H1 (cell line): Measurements from ENCODE around the gene TMTC2. TPM values are rescaled to one million over a fixed set of nuclear protein-coding genes. Genes with fewer than 3 reads are reported as not detected.

ENCODE experiments used
- CTCF ChIA-PET: fragments of 300-600 bp; sonication (Branson Sonifier 250); formaldehyde crosslinking; loops from one replicate; lab custom pipeline; 2021; ENCODE audit not compliant: partially characterized antibody; lab: Charles Lee
- POLR2A ChIA-PET: fragments of 300-600 bp; sonication (Branson Sonifier 250); formaldehyde crosslinking; loops from one replicate; lab custom pipeline; 2021; ENCODE audit warnings: inconsistent platforms; ENCODE audit not compliant: partially characterized antibody; lab: Charles Lee
- DNase-seq, 2 experiments: peaks; one replicate each; pipeline versions ENCODE4 v3.0.0 to v3.0.0-alpha.2; 2010 to 2022; ENCODE audit warnings: low spot score in 2 of 2, low read depth in 1 of 2, mixed read lengths in 1 of 2
- FAIRE-seq: peaks from 2 replicates; lab custom pipeline; 2011; peaks lifted over from hg19 to GRCh38; lab: Jason Lieb, UNC
- H2AFZ ChIP-seq: 2 replicates; pipeline ENCODE4 v1.8.1; 2012; ENCODE audit warnings: low read length, inconsistent platforms
- H2AK5ac ChIP-seq: 2 replicates; pipeline ENCODE4 v1.6.1; 2013; ENCODE audit warnings: low read depth, low read length
- H2BK120ac ChIP-seq: replicated peaks from 2 replicates; pipeline ENCODE3; 2013; ENCODE audit warnings: low read depth, low read length, inconsistent platforms
- H2BK12ac ChIP-seq: 2 replicates; pipeline ENCODE4 v1.6.1; 2013; ENCODE audit warnings: low read depth, low read length
- H2BK15ac ChIP-seq: 2 replicates; pipeline ENCODE4 v1.6.1; 2013; ENCODE audit warnings: low read length
- H2BK20ac ChIP-seq: 2 replicates; pipeline ENCODE4 v1.6.1; 2013; ENCODE audit warnings: low read length
- H2BK5ac ChIP-seq: 2 replicates; pipeline ENCODE4 v1.6.1; 2013; ENCODE audit warnings: low read depth, low read length
- H3K14ac ChIP-seq: 2 replicates; pipeline ENCODE4 v1.6.1; 2013; ENCODE audit warnings: inconsistent platforms; ENCODE audit not compliant: insufficient read length
- H3K18ac ChIP-seq: 2 replicates; pipeline ENCODE4 v1.6.1; 2013; ENCODE audit warnings: low read length; ENCODE audit errors: extremely low read depth
- H3K23ac ChIP-seq: 2 replicates; pipeline ENCODE4 v1.6.1; 2013; ENCODE audit warnings: inconsistent platforms; ENCODE audit not compliant: insufficient read length
- H3K23me2 ChIP-seq: 2 replicates; pipeline ENCODE4 v1.6.1; 2013; ENCODE audit warnings: low read depth, low read length
- H3K27ac ChIP-seq: 2 replicates; pipeline ENCODE4 v1.6.1; 2011; ENCODE audit warnings: low read depth, low read length, inconsistent platforms
- H3K27me3 ChIP-seq, 4 experiments: replicated peaks in 1 of 4; 1 replicate in 1 of 4; 2 replicates in 3 of 4; pipeline versions ENCODE4 v1.6.1 to v1.8.1; 2011 to 2013; ENCODE audit warnings: low read length in 3 of 4, mild to moderate bottlenecking in 3 of 4, inconsistent platforms in 2 of 4, mixed read lengths in 2 of 4, moderate library complexity in 1 of 4; ENCODE audit not compliant: control insufficient read depth in 3 of 4, insufficient read depth in 3 of 4; ENCODE audit errors: extremely low read depth in 1 of 4
- H3K36me3 ChIP-seq, 4 experiments: 2 replicates each; pipeline versions ENCODE4 v1.6.1 to v1.8.1; 2011 to 2013; ENCODE audit warnings: mild to moderate bottlenecking in 4 of 4, low read length in 3 of 4, moderate library complexity in 2 of 4, control low read depth in 1 of 4, inconsistent platforms in 1 of 4; ENCODE audit not compliant: insufficient read depth in 4 of 4, control insufficient read depth in 2 of 4
- H3K4ac ChIP-seq: replicated peaks from 2 replicates; pipeline ENCODE3; 2013; ENCODE audit warnings: low read length, low read depth, mixed read lengths, inconsistent platforms; ENCODE audit not compliant: insufficient read length
- H3K4me1 ChIP-seq, 4 experiments: replicated peaks in 1 of 4; 1 replicate in 1 of 4; 2 replicates in 3 of 4; pipeline versions ENCODE4 v1.6.1 to v1.8.1; 2011 to 2013; ENCODE audit warnings: low read length in 3 of 4, inconsistent platforms in 2 of 4, mixed read lengths in 1 of 4; ENCODE audit not compliant: insufficient read depth in 4 of 4, control insufficient read depth in 3 of 4
- H3K4me2 ChIP-seq, 2 experiments: 2 replicates each; pipeline versions ENCODE4 v1.6.1 to v1.8.1; 2011 to 2013; ENCODE audit warnings: low read depth in 2 of 2, low read length in 2 of 2, control low read depth in 1 of 2, inconsistent platforms in 1 of 2, mild to moderate bottlenecking in 1 of 2; ENCODE audit not compliant: insufficient read depth in 1 of 2
- H3K4me3 ChIP-seq, 4 experiments: fragments of 200-600, 300-600 bp in 1 of 4; sonication (generic), shearing (Covaris generic), sonication (Bioruptor Twin) in 1 of 4; 2 replicates each; pipeline versions ENCODE4 v1.5.1 to v1.8.1; 2011 to 2016; ENCODE audit warnings: low read length in 4 of 4, low read depth in 3 of 4, control low read depth in 2 of 4, inconsistent platforms in 2 of 4, mild to moderate bottlenecking in 2 of 4, mixed read lengths in 1 of 4, moderate library complexity in 1 of 4; ENCODE audit not compliant: insufficient read depth in 2 of 4; ENCODE audit errors: extremely low read depth in 1 of 4
- H3K56ac ChIP-seq: replicated peaks from 2 replicates; pipeline ENCODE3; 2013; ENCODE audit warnings: low read depth, mild to moderate bottlenecking, mixed read lengths, low read length, inconsistent platforms; ENCODE audit not compliant: insufficient read length
- H3K79me1 ChIP-seq: 2 replicates; pipeline ENCODE4 v1.6.1; 2013; ENCODE audit warnings: low read depth, low read length, control low read depth
- H3K79me2 ChIP-seq, 2 experiments: 2 replicates each; pipeline versions ENCODE4 v1.6.1 to v1.8.1; 2012 to 2013; ENCODE audit warnings: low read length in 2 of 2, mild to moderate bottlenecking in 2 of 2, inconsistent platforms in 1 of 2; ENCODE audit not compliant: insufficient read depth in 2 of 2, control insufficient read depth in 1 of 2
- H3K9ac ChIP-seq, 4 experiments: replicated peaks in 1 of 4; 1 replicate in 1 of 4; 2 replicates in 3 of 4; pipeline versions ENCODE4 v1.6.1 to v1.8.1; 2011 to 2013; ENCODE audit warnings: low read depth in 3 of 4, low read length in 3 of 4, control low read depth in 2 of 4, mild to moderate bottlenecking in 2 of 4, moderate library complexity in 2 of 4, inconsistent platforms in 1 of 4; ENCODE audit errors: extremely low read depth in 1 of 4
- H3K9me3 ChIP-seq, 2 experiments: 2 replicates each; pipeline versions ENCODE4 v1.6.1 to v1.8.1; 2012 to 2013; ENCODE audit warnings: mild to moderate bottlenecking in 2 of 2, moderate library complexity in 2 of 2, control low read depth in 1 of 2, inconsistent platforms in 1 of 2, low read depth in 1 of 2, low read length in 1 of 2, mixed read lengths in 1 of 2; ENCODE audit not compliant: insufficient read depth in 2 of 2
- H4K20me1 ChIP-seq, 2 experiments: replicated peaks in 1 of 2; 2 replicates each; pipeline versions ENCODE3 to v1.8.1; 2011 to 2013; ENCODE audit warnings: inconsistent platforms in 2 of 2, low read length in 2 of 2, mild to moderate bottlenecking in 1 of 2; ENCODE audit not compliant: insufficient read depth in 2 of 2, control insufficient read depth in 1 of 2
- H4K5ac ChIP-seq: 2 replicates; pipeline ENCODE4 v1.6.1; 2013; ENCODE audit warnings: low read length, low read depth, mixed read lengths, inconsistent platforms; ENCODE audit not compliant: insufficient read length
- H4K8ac ChIP-seq: 2 replicates; pipeline ENCODE4 v1.8.0; 2013; ENCODE audit warnings: mild to moderate bottlenecking, moderate library complexity, low read length, inconsistent platforms; ENCODE audit not compliant: insufficient read depth; ENCODE audit errors: extremely low read depth
- H4K91ac ChIP-seq: replicated peaks from 2 replicates; pipeline ENCODE3; 2013; ENCODE audit warnings: low read length, mixed read lengths, inconsistent platforms; ENCODE audit not compliant: insufficient read length
- ATF2 ChIP-seq: IDR thresholded peaks from 2 replicates; pipeline ENCODE4 v1.6.1; 2012; ENCODE audit warnings: low read length, inconsistent platforms
- ATF3 ChIP-seq: IDR thresholded peaks from 2 replicates; pipeline ENCODE4 v1.6.1; 2011; ENCODE audit warnings: low read depth, mild to moderate bottlenecking, low read length; ENCODE audit not compliant: insufficient read depth
- CEBPB ChIP-seq: IDR thresholded peaks from 2 replicates; pipeline ENCODE4 v1.6.1; 2012; ENCODE audit warnings: low read depth, low read length
- MAFK ChIP-seq: IDR thresholded peaks from 2 replicates; pipeline ENCODE4 v1.6.1; 2012; ENCODE audit warnings: low read depth, mild to moderate bottlenecking, improper control_type of control experiment, low read length
- POU5F1 ChIP-seq: IDR thresholded peaks from 2 replicates; pipeline ENCODE4 v1.6.1; 2011; ENCODE audit warnings: low read depth, mild to moderate bottlenecking, low read length, moderate library complexity
- SP2 ChIP-seq: IDR thresholded peaks from 2 replicates; pipeline ENCODE4 v1.6.1; 2012; ENCODE audit warnings: mild to moderate bottlenecking, low read length, inconsistent platforms
- SRF ChIP-seq: IDR thresholded peaks from 2 replicates; pipeline ENCODE4 v1.6.1; 2011; ENCODE audit warnings: mild to moderate bottlenecking, low read depth, low read length, moderate library complexity
- WGBS, 2 experiments: shearing (Covaris generic) in 1 of 2; methylation state at CpG; one replicate each; pipeline versions ENCODE4 v1.1.6 to v1.1.7; 2013 to 2015; ENCODE audit warnings: low lambda C conversion rate in 2 of 2, mixed read lengths in 2 of 2, inconsistent platforms in 1 of 2, low coverage in 1 of 2, missing lambda C conversion rate in 1 of 2; ENCODE audit not compliant: insufficient replicate concordance in 2 of 2, insufficient coverage in 1 of 2, insufficient read length in 1 of 2; ENCODE audit errors: extremely low coverage in 1 of 2, missing lambda C conversion rate in 1 of 2; 5-methylcytosine and 5-hydroxymethylcytosine counted together
- polyA plus RNA-seq, 7 experiments: library from polyadenylated mRNA; depleted of rRNA in 3 of 7; stranded (reverse) in 5 of 7; unstranded in 2 of 7; fragments of >200 nt in 5 of 7; fragments of 200-250 nt in 2 of 7; gene quantifications; 1 replicate in 5 of 7; 2 replicates in 1 of 7; 4 replicates in 1 of 7; pipeline versions ENCODE4 v1.2.1 to v1.2.3, GENCODE V29; 2011 to 2013; ENCODE audit warnings: missing spikeins in 2 of 7, mixed read lengths in 2 of 7
- total RNA-seq: library from RNA; stranded (reverse); fragmentation: NEBNext Ultra II Directional; extraction: Animal tissue kit (Norgen Biotek cat#: 25700); gene quantifications from 2 replicates; pipeline ENCODE4 v1.2.1, GENCODE V29; 2021

TMTC2 gene
- total and polyA plus RNA-seq, 2 of the 8 experiments (the other 6 are each of a cell fraction or from before 2014, with no cell fraction given): 2.3 to 3.9 TPM

- H3K79me1 ChIP-seq: no peaks in the 10 kb centered on the region
These were observed 36.4 kb downstream of the TMTC2 start for GRCh38 chr12:82723093-82723492.

More at GRCh38 chr12:82723093-82723492, 36.4 kb downstream of the TMTC2 start:
- no peak for DNase-seq
- Histone ChIP-seq H2AK5ac (no peak overlapping the region), H2BK120ac (no peak overlapping the region), H3K23me2 (no peaks in the 10 kb centered on the region), H3K14ac (no peak overlapping the region), H3K4me3 (no peak overlapping the region), H3K9me3 (no peaks in the 10 kb centered on the region), H3K9ac (no peak overlapping the region), H3K4me1 (0 out of 7 replicates have a peak, but pooled peaks cover 0 to 4% (median under 1%) of the 10 kb centered on the region in 4 experiments), H2BK5ac (no peak overlapping the region), H3K23ac (no peak overlapping the region), H3K27ac (no peak overlapping the region)
- WGBS, 2 experiments: 92% methylated on average over 4 of the region's 4 CpGs; no CpG with 5 or more reads in 1 of the 2 experiments
- CTCF ChIA-PET: interaction anchor here (1.1 kb wide), 1 partner anchor 12 kb away, joined by 5 read pairs; no protein-coding TSS in a partner anchor
- TF ChIP-seq CEBPB (no peak), POU5F1 (no peak), SRF (no peak), ATF3 (no peak), ATF2 (no peak), MAFK (no peak), SP2 (no peak)
- TF ChIP-seq, all 59 proteins: peak for 0
- Histone ChIP-seq H2BK12ac (no peak overlapping the region), H3K4ac (no peak overlapping the region), H3K4me2 (no peak overlapping the region), H2BK20ac (no peak overlapping the region), H3K56ac (no peak overlapping the region), H4K91ac (no peak overlapping the region), H3K36me3 (no peaks in the 10 kb centered on the region), H4K5ac (no peak overlapping the region), H2AFZ (no peak overlapping the region), H3K18ac (no peak overlapping the region), H4K8ac (no peak overlapping the region), H3K79me2 (no peaks in the 10 kb centered on the region), H3K27me3 (no peaks in the 10 kb centered on the region), H4K20me1 (no peaks in the 10 kb centered on the region), H2BK15ac (no peak overlapping the region)
- FAIRE-seq: no peak
- POLR2A ChIA-PET: no interaction called here
